ENCODE data around the gene ITPR3.

GRCh38 chr6:33710296-33711121 is 89.4 kb downstream of the ITPR3 start:
- TF ChIP-seq EP300 (IDR thresholded peaks at IDR 0.05): no peak
- no peak for TF ChIP-seq CTCF (IDR thresholded peaks at IDR 0.05)
